HEK293T (cell line): ENCODE results near the gene NPAS3.

ENCODE experiments used
- CTCF ChIA-PET: fragments of 350-600 bp; formaldehyde crosslinking; extraction: SDS; loops from one replicate; lab custom pipeline; 2021; ENCODE audit warnings: antibody characterized with exemption, inconsistent platforms; lab: Yijun Ruan, JAX
- POLR2A ChIA-PET: fragments of 350-600 bp; formaldehyde crosslinking; extraction: SDS; loops from one replicate; lab custom pipeline; 2020; ENCODE audit warnings: antibody characterized with exemption, inconsistent platforms; lab: Yijun Ruan, JAX
- DNase-seq: peaks from one replicate; pipeline ENCODE4 v3.0.0; 2012; ENCODE audit warnings: mixed read lengths; ENCODE audit errors: extremely low spot score
- ARNT ChIP-seq: fragments of 450-650 bp; IDR thresholded peaks from 2 replicates; pipeline ENCODE4 v1.6.1; 2017; ENCODE audit warnings: mild to moderate bottlenecking
- BHLHE40 ChIP-seq: fragments of 450-650 bp; IDR thresholded peaks from 2 replicates; pipeline ENCODE4 v1.6.1; 2016; ENCODE audit warnings: mild to moderate bottlenecking, moderate library complexity, borderline replicate concordance
- CTBP1 ChIP-seq: fragments of 450-650 bp; IDR thresholded peaks from 2 replicates; pipeline ENCODE4 v1.6.1; 2016; ENCODE audit warnings: borderline replicate concordance
- ELF4 ChIP-seq: fragments of 450-650 bp; IDR thresholded peaks from 2 replicates; pipeline ENCODE4 v1.6.1; 2017; ENCODE audit warnings: antibody characterized with exemption
- FOXA1 ChIP-seq: fragments of 450-650 bp; IDR thresholded peaks from 2 replicates; pipeline ENCODE4 v1.6.1; 2016; ENCODE audit warnings: mild to moderate bottlenecking
- FOXK2 ChIP-seq: fragments of 450-650 bp; IDR thresholded peaks from 2 replicates; pipeline ENCODE4 v1.6.1; 2016; ENCODE audit warnings: mild to moderate bottlenecking
- FOXM1 ChIP-seq: fragments of 450-650 bp; IDR thresholded peaks from 2 replicates; pipeline ENCODE4 v1.6.1; 2017; ENCODE audit warnings: mild to moderate bottlenecking, borderline replicate concordance
- HDGF ChIP-seq: fragments of 450-650 bp; IDR thresholded peaks from 2 replicates; pipeline ENCODE4 v1.6.1; 2017; ENCODE audit warnings: antibody characterized with exemption, borderline replicate concordance
- L3MBTL2 ChIP-seq: fragments of 450-650 bp; conservative IDR thresholded peaks from 2 replicates; pipeline ENCODE4 v1.6.1; 2016; ENCODE audit warnings: mild to moderate bottlenecking
- LEF1 ChIP-seq: fragments of 450-650 bp; IDR thresholded peaks from 2 replicates; pipeline ENCODE4 v1.6.1; 2017; ENCODE audit warnings: mild to moderate bottlenecking, borderline replicate concordance
- NFRKB ChIP-seq: fragments of 450-650 bp; IDR thresholded peaks from 2 replicates; pipeline ENCODE4 v1.6.1; 2016; ENCODE audit warnings: mild to moderate bottlenecking, moderate library complexity
- SP1 ChIP-seq: fragments of 450-650 bp; IDR thresholded peaks from 2 replicates; pipeline ENCODE4 v1.6.1; 2017
- SUZ12 ChIP-seq: fragments of 450-650 bp; IDR thresholded peaks from 2 replicates; pipeline ENCODE4 v1.6.1; 2016; ENCODE audit warnings: mild to moderate bottlenecking
- TARDBP ChIP-seq: fragments of 450-650 bp; IDR thresholded peaks from 2 replicates; pipeline ENCODE4 v1.6.1; 2016
- ZNF384 ChIP-seq: fragments of 450-650 bp; IDR thresholded peaks from 2 replicates; pipeline ENCODE4 v1.6.1; 2016
- TF ChIP-seq, protein P1 (sequence below): fragments of 450-650 bp; IDR thresholded peaks from 2 replicates; pipeline ENCODE4 v1.6.1; 2016

The NPAS3 gene

DNA sequence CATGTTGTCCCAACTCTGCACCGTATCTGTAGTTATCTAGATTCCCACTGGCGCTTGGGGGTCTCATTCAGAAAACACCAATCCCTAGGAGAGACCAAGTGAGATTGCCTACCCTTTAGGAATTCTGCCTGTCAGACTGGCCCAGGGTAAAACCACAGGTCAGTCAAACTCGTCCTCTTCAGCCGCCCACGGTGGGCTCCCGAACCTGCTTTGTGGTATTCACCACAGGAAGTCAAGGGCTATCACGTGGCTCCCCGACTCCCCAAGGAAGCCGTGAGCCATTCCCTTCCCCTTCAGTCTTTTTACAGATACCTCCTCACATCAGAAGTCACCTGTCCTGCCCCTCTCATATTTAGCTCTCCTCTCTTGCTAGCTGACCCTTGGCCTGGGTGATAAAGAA is 852.3 kb downstream of the NPAS3 start:
- ChIA-PET POLR2A (no interaction called here), CTCF (no interaction called here)
- TF ChIP-seq L3MBTL2 (no peak), SUZ12 (no peak), ELF4 (no peak), FOXK2 (no peak), LEF1 (no peak), TARDBP (no peak), BHLHE40 (no peak), ZNF384 (no peak), ARNT (no peak), NFRKB (no peak), FOXA1 (no peak), SP1 (no peak), HDGF (no peak), CTBP1 (no peak), FOXM1 (no peak)
- TF ChIP-seq, protein P1, sequence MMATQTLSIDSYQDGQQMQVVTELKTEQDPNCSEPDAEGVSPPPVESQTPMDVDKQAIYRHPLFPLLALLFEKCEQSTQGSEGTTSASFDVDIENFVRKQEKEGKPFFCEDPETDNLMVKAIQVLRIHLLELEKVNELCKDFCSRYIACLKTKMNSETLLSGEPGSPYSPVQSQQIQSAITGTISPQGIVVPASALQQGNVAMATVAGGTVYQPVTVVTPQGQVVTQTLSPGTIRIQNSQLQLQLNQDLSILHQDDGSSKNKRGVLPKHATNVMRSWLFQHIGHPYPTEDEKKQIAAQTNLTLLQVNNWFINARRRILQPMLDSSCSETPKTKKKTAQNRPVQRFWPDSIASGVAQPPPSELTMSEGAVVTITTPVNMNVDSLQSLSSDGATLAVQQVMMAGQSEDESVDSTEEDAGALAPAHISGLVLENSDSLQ: no peak
- no peak for DNase-seq

DNA sequence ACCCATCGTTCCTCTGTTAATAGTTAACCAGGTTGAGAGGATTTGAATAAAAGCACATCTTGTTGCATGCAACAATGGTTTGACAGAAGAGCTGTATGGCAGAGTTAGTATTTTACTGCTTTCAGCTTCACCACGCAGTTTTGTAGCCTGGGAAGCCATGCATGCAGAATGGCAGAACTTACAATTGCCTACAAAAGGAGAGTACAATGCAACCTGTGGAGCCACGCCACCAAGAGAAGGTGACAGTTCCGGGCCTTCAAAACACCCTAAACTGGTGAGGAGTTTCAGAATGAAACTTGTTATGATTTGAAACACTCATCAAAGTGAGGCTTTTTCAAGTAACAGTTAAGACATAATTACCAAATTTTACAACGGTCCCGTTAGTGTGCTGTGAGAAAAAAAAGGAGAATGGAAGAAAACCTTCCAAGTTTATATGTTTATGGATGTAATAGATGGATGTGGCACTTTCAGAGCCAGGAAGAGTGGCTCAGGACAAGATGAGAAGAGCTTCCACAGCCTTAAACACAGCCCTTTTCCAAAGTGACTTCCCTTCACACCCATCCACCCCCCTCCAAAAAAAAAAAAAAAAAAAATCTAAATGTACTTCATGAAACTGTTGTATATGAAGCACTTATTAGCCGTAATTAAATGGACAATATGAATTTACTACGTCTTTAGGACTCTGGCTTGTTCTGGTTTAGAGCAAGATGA is 853.5 kb downstream of the NPAS3 start:
- DNase-seq: no peak
- no peak for TF ChIP-seq FOXM1
- peak; percentile 85 for TF ChIP-seq ZNF384
- ChIA-PET POLR2A (no interaction called here), CTCF (interaction anchor here (0.6 to 2.0 kb wide), 15 partner anchors 8 to 1216 kb away, joined by 3 to 30 read pairs (median 5); partner anchors contain the start of gene NPAS3)

DNA sequence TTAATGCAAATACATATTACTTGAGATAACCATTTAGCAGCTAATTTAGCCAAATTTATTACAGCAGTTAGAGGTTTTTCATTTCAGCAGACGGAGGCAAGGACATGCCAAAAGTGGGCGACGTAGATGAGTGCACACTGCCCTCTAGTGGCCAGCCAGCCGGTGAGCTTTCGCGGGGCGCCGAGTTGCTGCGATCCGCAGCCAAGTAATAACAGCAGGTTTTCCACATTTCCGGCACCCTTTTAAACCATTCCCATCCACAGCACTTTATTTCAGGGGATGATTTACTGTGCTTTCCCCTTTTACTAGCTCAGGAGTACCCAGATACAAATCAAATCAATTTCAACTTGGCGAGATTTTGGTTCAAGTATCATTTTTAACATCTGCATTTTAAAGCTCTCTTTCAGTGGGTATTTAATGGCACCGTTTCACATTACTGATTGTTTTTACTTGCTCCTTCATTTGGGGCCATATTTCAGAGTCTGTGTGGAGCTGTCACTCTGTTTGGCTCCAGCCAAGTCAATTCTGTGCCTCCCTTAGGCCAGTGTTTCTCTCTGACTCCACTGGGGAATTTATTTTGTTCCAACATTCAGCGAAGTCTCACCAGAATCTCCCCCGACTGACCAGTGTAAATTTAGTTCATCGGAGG is 854.2 kb downstream of the NPAS3 start:
- POLR2A ChIA-PET: no interaction called here
- DNase-seq: peak; percentile 80
- CTCF ChIA-PET: interaction anchor here (0.5 to 2.0 kb wide), 24 partner anchors 9 to 1481 kb away, joined by 3 to 30 read pairs (median 4); partner anchors contain the start of gene NPAS3
- TF ChIP-seq, protein P1: peak; percentile 95
- TF ChIP-seq HDGF: no peak
- no peak for TF ChIP-seq FOXA1
- no peak for TF ChIP-seq FOXM1
- no peak for TF ChIP-seq ELF4
- no peak for TF ChIP-seq FOXK2

DNA sequence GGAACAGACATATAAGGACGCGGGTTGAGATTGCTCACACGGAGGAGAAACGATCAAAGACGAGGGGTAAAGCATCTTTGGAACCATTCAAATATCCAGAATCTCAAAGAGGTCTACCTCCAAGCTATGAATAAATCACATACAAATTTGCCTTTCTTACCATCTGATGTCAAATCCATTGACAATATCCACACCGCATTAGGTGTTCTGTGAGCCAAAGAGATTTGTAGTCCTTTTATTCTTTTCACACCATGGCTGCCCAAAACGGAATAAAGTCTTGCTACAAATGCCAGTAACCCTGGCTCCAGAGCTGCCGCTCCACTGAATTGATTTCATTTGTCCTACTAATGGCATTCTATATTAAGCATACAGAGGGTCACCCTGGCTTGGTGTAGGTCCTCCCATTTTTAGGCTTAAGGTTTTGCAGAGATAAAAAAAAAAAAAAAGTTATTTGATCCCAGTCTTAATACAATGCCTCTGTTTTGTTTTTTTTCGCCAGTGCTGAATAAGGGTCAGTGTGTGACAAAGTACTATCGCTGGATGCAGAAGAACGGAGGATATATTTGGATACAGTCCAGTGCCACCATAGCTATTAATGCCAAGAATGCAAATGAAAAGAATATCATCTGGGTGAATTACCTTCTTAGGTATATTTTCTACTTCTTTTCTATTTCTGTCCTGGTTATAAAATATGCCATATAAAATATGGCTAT is 854.9 kb downstream of the NPAS3 start:
- CTCF ChIA-PET: interaction anchor here (0.5 to 2.0 kb wide), 24 partner anchors 8 to 1481 kb away, joined by 3 to 30 read pairs (median 4); partner anchors contain the start of gene NPAS3
- TF ChIP-seq NFRKB (no peak), FOXM1 (no peak), ZNF384 (no peak), FOXA1 (no peak), TARDBP (no peak), SUZ12 (no peak), ELF4 (no peak), SP1 (no peak), L3MBTL2 (no peak), HDGF (no peak), BHLHE40 (no peak), ARNT (no peak)
- TF ChIP-seq, protein P1: no peak
- POLR2A ChIA-PET: no interaction called here
- no peak for DNase-seq

DNA sequence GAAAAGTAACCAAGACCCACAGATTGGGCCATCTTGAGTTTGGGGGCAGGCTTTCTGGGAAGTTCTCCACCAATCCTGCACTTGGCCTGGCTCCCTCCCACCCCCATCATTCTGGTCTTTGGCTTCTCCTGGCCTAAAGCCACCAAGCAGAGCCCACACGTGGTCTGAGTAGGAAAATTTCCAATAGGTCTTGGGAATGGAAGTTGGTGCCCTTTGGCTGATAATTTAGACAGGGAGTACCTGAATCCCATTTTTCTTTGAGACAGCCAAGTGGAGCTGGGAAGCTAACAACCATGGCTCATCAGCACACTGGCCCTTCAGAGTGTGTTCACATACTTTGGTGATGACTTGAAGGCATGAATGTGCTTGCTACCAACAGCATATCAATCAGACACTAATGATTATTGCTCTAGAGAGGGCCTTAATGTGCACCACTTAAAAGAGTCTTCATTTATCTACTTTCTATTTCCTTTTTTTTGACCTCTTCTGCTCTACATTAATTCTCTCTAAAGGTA is 856.2 kb downstream of the NPAS3 start:
- ChIA-PET POLR2A (no interaction called here), CTCF (interaction anchor here (0.5 kb wide), 1 partner anchor 61 kb away, joined by 4 read pairs; no protein-coding TSS in a partner anchor)
- DNase-seq: no peak
- TF ChIP-seq FOXK2 (no peak), LEF1 (no peak), SUZ12 (no peak), L3MBTL2 (no peak), TARDBP (no peak), CTBP1 (no peak), FOXA1 (no peak), NFRKB (no peak), ARNT (no peak), ELF4 (no peak), FOXM1 (no peak), BHLHE40 (no peak), HDGF (no peak), ZNF384 (no peak), SP1 (no peak)
- TF ChIP-seq, protein P1: no peak
